Measurements from ENCODE around the gene ETS2. TPM values are rescaled to one million over a fixed set of nuclear protein-coding genes. Genes with fewer than 3 reads are reported as not detected.

ETS2 gene
- total RNA-seq, 1 experiment from 2014 or later, result 35.3 TPM

DNA sequence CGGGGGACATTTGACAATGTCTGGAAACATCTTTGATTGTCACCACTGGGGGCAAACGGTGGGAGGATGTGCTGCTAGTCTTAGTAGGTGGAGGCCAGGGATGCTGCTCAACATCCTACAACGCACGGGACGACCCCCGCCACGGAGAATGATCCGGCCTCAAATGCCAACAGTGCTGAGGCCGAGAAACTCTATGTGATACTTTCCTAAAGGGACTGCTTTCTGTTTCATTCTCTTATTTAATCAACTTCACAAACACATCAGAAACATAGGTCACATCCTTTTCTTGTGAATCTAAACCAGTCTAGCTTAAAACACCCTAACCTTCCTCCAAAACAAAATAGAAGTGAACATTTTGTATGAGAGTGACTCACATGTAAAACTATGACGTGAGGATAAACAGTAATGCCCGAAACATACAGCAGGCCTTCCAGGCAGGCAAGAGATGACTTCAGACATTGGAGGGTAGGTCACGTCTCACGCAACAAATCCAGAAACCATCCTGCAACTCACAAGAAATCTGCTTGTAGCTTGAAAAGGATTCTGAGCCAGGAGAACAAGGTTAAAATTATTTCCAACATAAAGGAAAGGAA is 37.2 kb upstream of the ETS2 start:
- Histone ChIP-seq H4K8ac (replicated peaks; ENCODE audit: insufficient read length, low read depth, low read length) (no peak overlapping the region), H3K4me1 (ENCODE audit: insufficient read depth, low read length) (no peaks in the 10 kb centered on the region), H2AK5ac (ENCODE audit: insufficient read length, low read length) (no peak overlapping the region), H2BK120ac (ENCODE audit: low read depth, low read length, poor library complexity, severe bottlenecking) (no peak overlapping the region), H3K23ac (ENCODE audit: insufficient read length, low read depth, low read length) (no peak overlapping the region), H2BK12ac (ENCODE audit: insufficient read length, low read depth, low read length) (no peak overlapping the region), H3K9me3 (ENCODE audit: control insufficient read depth, low read depth, low read length) (no peaks in the 10 kb centered on the region), H3K79me2 (ENCODE audit: insufficient read depth, low read length) (no peaks in the 10 kb centered on the region), H3K23me2 (ENCODE audit: insufficient read length, low read depth, low read length, poor library complexity, severe bottlenecking) (no peaks in the 10 kb centered on the region), H2BK5ac (ENCODE audit: insufficient read length, low read length) (no peak overlapping the region), H4K5ac (ENCODE audit: insufficient read length, low read depth, low read length) (no peak overlapping the region), H2BK20ac (ENCODE audit: low read depth, low read length, poor library complexity, severe bottlenecking) (no peak overlapping the region), H3T11ph (ENCODE audit: low read length) (no peak overlapping the region), H2AFZ (ENCODE audit: low read length) (no peak overlapping the region), H3K14ac (ENCODE audit: insufficient read depth, low read length) (no peak overlapping the region), H3K9ac (ENCODE audit: extremely low read depth, insufficient read length, low read length) (no peak overlapping the region), H3K4ac (ENCODE audit: low read depth, low read length) (no peak overlapping the region), H2BK15ac (ENCODE audit: low read depth, low read length) (no peak overlapping the region), H3K27me3 (ENCODE audit: insufficient read depth, low read length) (no peaks in the 10 kb centered on the region), H3K79me1 (ENCODE audit: insufficient read depth, low read depth, low read length, poor library complexity, severe bottlenecking) (no peaks in the 10 kb centered on the region), H3K4me2 (ENCODE audit: insufficient read depth, insufficient read length, low read length) (no peak overlapping the region), H3K18ac (ENCODE audit: insufficient read length, low read depth, low read length) (no peak overlapping the region), H4K91ac (ENCODE audit: insufficient read length, low read depth, low read length) (no peak overlapping the region), H3K56ac (ENCODE audit: insufficient read length, low read depth, low read length) (no peak overlapping the region), H4K20me1 (ENCODE audit: control insufficient read depth, insufficient read depth, insufficient read length) (no peaks in the 10 kb centered on the region), H3K27ac (ENCODE audit: insufficient read length, low read depth, low read length) (no peak overlapping the region)
- WGBS (ENCODE audit: extremely low coverage, insufficient read length, low lambda C conversion rate), result no CpG with 5 or more reads among the region's 13 CpGs
- H3K9me3 Mint-ChIP-seq, result peaks cover 6 to 8% of the 10 kb centered on the region in 2 experiments; a peak in 4 of 5 replicates
- DNase-seq, result no peak
- TF ChIP-seq, protein P1, sequence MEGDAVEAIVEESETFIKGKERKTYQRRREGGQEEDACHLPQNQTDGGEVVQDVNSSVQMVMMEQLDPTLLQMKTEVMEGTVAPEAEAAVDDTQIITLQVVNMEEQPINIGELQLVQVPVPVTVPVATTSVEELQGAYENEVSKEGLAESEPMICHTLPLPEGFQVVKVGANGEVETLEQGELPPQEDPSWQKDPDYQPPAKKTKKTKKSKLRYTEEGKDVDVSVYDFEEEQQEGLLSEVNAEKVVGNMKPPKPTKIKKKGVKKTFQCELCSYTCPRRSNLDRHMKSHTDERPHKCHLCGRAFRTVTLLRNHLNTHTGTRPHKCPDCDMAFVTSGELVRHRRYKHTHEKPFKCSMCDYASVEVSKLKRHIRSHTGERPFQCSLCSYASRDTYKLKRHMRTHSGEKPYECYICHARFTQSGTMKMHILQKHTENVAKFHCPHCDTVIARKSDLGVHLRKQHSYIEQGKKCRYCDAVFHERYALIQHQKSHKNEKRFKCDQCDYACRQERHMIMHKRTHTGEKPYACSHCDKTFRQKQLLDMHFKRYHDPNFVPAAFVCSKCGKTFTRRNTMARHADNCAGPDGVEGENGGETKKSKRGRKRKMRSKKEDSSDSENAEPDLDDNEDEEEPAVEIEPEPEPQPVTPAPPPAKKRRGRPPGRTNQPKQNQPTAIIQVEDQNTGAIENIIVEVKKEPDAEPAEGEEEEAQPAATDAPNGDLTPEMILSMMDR (conservative IDR thresholded peaks at IDR 0.05), result no peak
- peaks cover 0 to 11% (median 3%) of the 10 kb centered on the region in 3 experiments; a peak in 5 of 7 replicates for H3K36me3 Mint-ChIP-seq (ENCODE audit: insufficient read depth in 1 of 3, low read depth in 3 of 3)
- peaks cover 0 to 12% of the 10 kb centered on the region in 2 experiments; a peak in 1 of 4 replicates for H3K4me1 Mint-ChIP-seq
- peaks cover 32% of the 10 kb centered on the region for H3K27me3 Mint-ChIP-seq (ENCODE audit: low read depth)
- H3K27ac Mint-ChIP-seq, result no peak overlapping the region
- H3K4me3 Mint-ChIP-seq, result no peak overlapping the region

Measured in H9 (cell line).